GM12878 (cell line): ENCODE measurements around the gene SPATC1L. TPM values are rescaled to one million over a fixed set of nuclear protein-coding genes. Genes with fewer than 3 reads are reported as not detected.
A peak's percentile ranks its signal among the peaks of the same experiment; 100 is the strongest.

Source experiments
- CHD1 ChIP-seq: IDR thresholded peaks from 2 replicates; pipeline ENCODE4 v1.6.1; 2012; ENCODE audit warnings: low read depth, low read length, improper control_type of control experiment
- CREB1 ChIP-seq: IDR thresholded peaks from 2 replicates; pipeline ENCODE4 v1.6.1; 2012; ENCODE audit warnings: low read depth, mild to moderate bottlenecking, inconsistent platforms
- DPF2 ChIP-seq: fragments of 450-650 bp; IDR thresholded peaks from 2 replicates; pipeline ENCODE4 v1.6.1; 2017; ENCODE audit warnings: mild to moderate bottlenecking
- EGR1 ChIP-seq, 2 experiments: IDR thresholded peaks; 1 replicate in 1 of 2; 2 replicates in 1 of 2; pipeline ENCODE4 v1.6.1; 2011 to 2012; ENCODE audit warnings: low read depth in 2 of 2, low read length in 2 of 2, borderline replicate concordance in 1 of 2, mild to moderate bottlenecking in 1 of 2, moderate library complexity in 1 of 2
- ESRRA ChIP-seq: IDR thresholded peaks from 2 replicates; pipeline ENCODE4 v1.6.1; 2012; ENCODE audit warnings: mild to moderate bottlenecking, low read length, improper control_type of control experiment
- ETV6 ChIP-seq, 2 experiments: fragments of 450-650 bp in 1 of 2; IDR thresholded peaks in 1 of 2; conservative IDR thresholded peaks in 1 of 2; 2 replicates each; pipeline ENCODE4 v1.6.1; 2014; ENCODE audit warnings: antibody characterized with exemption in 1 of 2, borderline replicate concordance in 1 of 2, low read depth in 1 of 2, mild to moderate bottlenecking in 1 of 2, moderate library complexity in 1 of 2
- FOS ChIP-seq: IDR thresholded peaks from 3 replicates; pipeline ENCODE4 v1.6.1; 2011; ENCODE audit warnings: borderline replicate concordance; ENCODE audit not compliant: insufficient read length; ENCODE audit errors: extremely low read depth
- GATAD2B ChIP-seq: fragments of 450-650 bp; conservative IDR thresholded peaks from 2 replicates; pipeline ENCODE4 v1.6.1; 2017; ENCODE audit warnings: low read depth, mild to moderate bottlenecking, moderate library complexity
- LARP7 ChIP-seq: fragments of 450-650 bp; IDR thresholded peaks from 2 replicates; pipeline ENCODE4 v1.6.1; 2017; ENCODE audit warnings: mild to moderate bottlenecking
- MYC ChIP-seq: IDR thresholded peaks from 2 replicates; pipeline ENCODE4 v1.6.1; 2011; ENCODE audit warnings: mild to moderate bottlenecking, low read length, moderate library complexity, inconsistent platforms; ENCODE audit not compliant: insufficient read depth, insufficient replicate concordance, insufficient read length, severe bottlenecking
- NFXL1 ChIP-seq: fragments of 450-650 bp; IDR thresholded peaks from 2 replicates; pipeline ENCODE4 v1.6.1; 2017; ENCODE audit warnings: antibody characterized with exemption, mild to moderate bottlenecking, borderline replicate concordance
- NFYB ChIP-seq: IDR thresholded peaks from 2 replicates; pipeline ENCODE4 v1.6.1; 2011; ENCODE audit warnings: low read depth, mild to moderate bottlenecking, low read length, improper control_type of control experiment, moderate library complexity; ENCODE audit not compliant: insufficient read depth
- NR2F1 ChIP-seq: fragments of 450-650 bp; conservative IDR thresholded peaks from 2 replicates; pipeline ENCODE4 v1.6.1; 2017; ENCODE audit warnings: mild to moderate bottlenecking
- NRF1 ChIP-seq: conservative IDR thresholded peaks from 2 replicates; pipeline ENCODE4 v1.6.1; 2011; ENCODE audit warnings: mild to moderate bottlenecking, low read depth, low read length, improper control_type of control experiment
- PAX5 ChIP-seq: IDR thresholded peaks from 2 replicates; pipeline ENCODE4 v1.6.1; 2011; ENCODE audit warnings: low read depth, low read length, borderline replicate concordance
- POLR2A ChIP-seq: IDR thresholded peaks from 2 replicates; pipeline ENCODE4 v1.6.1; 2011; ENCODE audit warnings: low read depth, mild to moderate bottlenecking, low read length
- POLR2AphosphoS2 ChIP-seq: IDR thresholded peaks from 2 replicates; pipeline ENCODE4 v1.6.1; 2011; ENCODE audit warnings: low read depth, mild to moderate bottlenecking, low read length, improper control_type of control experiment, moderate library complexity
- RB1 ChIP-seq: fragments of 450-650 bp; formaldehyde crosslinking; IDR thresholded peaks from 2 replicates; pipeline ENCODE4 v1.6.1; 2017; ENCODE audit warnings: mild to moderate bottlenecking, borderline replicate concordance
- SPI1 ChIP-seq: IDR thresholded peaks from 2 replicates; pipeline ENCODE4 v1.6.1; 2011; ENCODE audit warnings: low read depth, mild to moderate bottlenecking, low read length, moderate library complexity, borderline replicate concordance; ENCODE audit not compliant: insufficient read depth
- SUZ12 ChIP-seq: fragments of 200-600 bp; sonication (generic); IDR thresholded peaks from one replicate; pipeline ENCODE4 v1.6.1; 2018; ENCODE audit warnings: antibody characterized with exemption, mild to moderate bottlenecking; ENCODE audit not compliant: unreplicated experiment
- TCF3 ChIP-seq: IDR thresholded peaks from 2 replicates; pipeline ENCODE4 v1.6.1; 2012; ENCODE audit warnings: low read depth, mild to moderate bottlenecking, low read length, borderline replicate concordance; ENCODE audit not compliant: insufficient read depth
- YBX1 ChIP-seq: fragments of 450-650 bp; IDR thresholded peaks from 2 replicates; pipeline ENCODE4 v1.6.1; 2016; ENCODE audit warnings: antibody characterized with exemption
- ZSCAN29 ChIP-seq: fragments of 450-650 bp; IDR thresholded peaks from 2 replicates; pipeline ENCODE4 v1.6.1; 2017; ENCODE audit warnings: mild to moderate bottlenecking, moderate library complexity
- polyA plus RNA-seq, 11 experiments: library from polyadenylated mRNA; depleted of rRNA in 4 of 11; unstranded in 6 of 11; stranded (reverse) in 5 of 11; fragments of >200 nt; fragmentation: Nextera tagmentation in 4 of 11; fragmentation: Illumina TruSeq in 1 of 11; extraction: Ambion mirVana in 4 of 11; extraction: Trizol in 1 of 11; gene quantifications; 1 replicate in 1 of 11; 2 replicates in 10 of 11; pipeline versions ENCODE4 v1.2.1 to v1.2.3, GENCODE V29; 2011 to 2016; ENCODE audit warnings: inconsistent platforms in 2 of 11, missing spikeins in 2 of 11, low read depth in 1 of 11
- total RNA-seq, 4 experiments: library from RNA; depleted of rRNA in 3 of 4; stranded (reverse); fragments of >200 nt in 3 of 4; fragmentation: Illumina TruSeq in 1 of 4; extraction: Trizol in 1 of 4; gene quantifications; 2 replicates each; pipeline versions ENCODE4 v1.2.1 to v1.2.3, GENCODE V29; 2013 to 2021
- TF ChIP-seq, protein P1 (sequence below): fragments of 450-650 bp; IDR thresholded peaks from 2 replicates; pipeline ENCODE4 v1.6.1; 2016; ENCODE audit warnings: mild to moderate bottlenecking
- TF ChIP-seq, protein P2 (sequence below): fragments of 450-650 bp; formaldehyde crosslinking; IDR thresholded peaks from 2 replicates; pipeline ENCODE4 v1.5.0; 2022; ENCODE audit warnings: mild to moderate bottlenecking, missing genetic modification characterization
- TF ChIP-seq, protein P3 (sequence below): IDR thresholded peaks from 2 replicates; pipeline ENCODE4 v1.6.1; 2011; ENCODE audit warnings: borderline replicate concordance, low read depth, mild to moderate bottlenecking, moderate library complexity, mixed read lengths, low read length; ENCODE audit not compliant: insufficient read depth; ENCODE audit errors: extremely low read length

The SPATC1L gene
- total and polyA plus RNA-seq, 10 of the 15 experiments (the other 5 are each of a cell fraction or from before 2014, with no cell fraction given): 1.4 to 16.0 (median 7.0) TPM; not detected in 2

DNA sequence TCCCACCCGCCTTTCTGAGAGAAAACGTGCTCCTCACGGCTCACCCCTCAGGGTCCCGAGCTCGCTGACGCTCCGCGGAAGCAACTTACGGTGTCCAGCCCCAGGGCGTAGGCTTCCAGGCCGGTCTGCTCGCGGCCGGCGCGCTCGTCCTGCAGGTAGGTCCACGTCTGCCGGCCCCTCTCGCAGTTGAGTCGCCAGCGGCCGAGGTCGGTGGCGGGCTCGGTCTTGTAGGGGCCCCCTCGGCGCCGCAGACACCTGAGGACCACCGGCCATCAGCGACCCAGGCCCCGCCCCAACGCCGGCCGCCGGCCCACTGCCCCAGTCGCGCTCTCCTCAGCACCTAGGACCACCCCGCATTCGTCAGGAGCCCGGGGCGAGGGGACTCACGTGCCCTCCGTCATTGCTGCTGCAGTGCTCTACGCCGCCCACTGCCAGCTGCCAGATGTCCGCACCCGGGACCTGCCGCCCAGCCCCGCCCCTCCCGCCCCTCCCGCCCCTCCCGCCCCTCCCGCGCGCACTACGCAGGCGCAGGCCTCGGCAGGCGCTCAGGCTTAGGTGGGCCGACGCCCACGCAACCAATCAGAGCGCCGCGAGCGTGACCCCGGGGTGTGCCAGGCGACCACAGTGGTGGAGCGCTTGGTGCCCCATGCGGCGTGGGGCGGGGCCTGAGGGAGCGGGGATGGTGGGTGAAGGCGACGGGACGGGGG, 44.2 kb upstream of the SPATC1L start, which contains the start of gene LSS (continued):
- TF ChIP-seq CHD1 (no peak), MYC (peak; percentile 42), FOS (no peak), NR2F1 (peak; percentile 92), NFXL1 (no peak), EGR1 (IDR thresholded peaks at IDR 0.05; ENCODE audit: borderline replicate concordance in 1 of 2, low read depth in 2 of 2, low read length in 2 of 2) (peak in 1 of 2 experiments; percentile 97; a peak in 2 of 3 replicates), GATAD2B (peak; percentile 92), DPF2 (peak; percentile 77), SPI1 (no peak), PAX5 (peak; percentile 86), POLR2AphosphoS2 (peak; percentile 14; the same call in 1 of the 2 replicates), SUZ12 (no peak), LARP7 (peak; percentile 65; the same call in 1 of the 2 replicates), ESRRA (no peak), NRF1 (peak; percentile 67), ZSCAN29 (no peak), ETV6 (conservative IDR thresholded peaks at IDR 0.05 in 1 of 2, IDR thresholded peaks at IDR 0.05 in 1 of 2; ENCODE audit: borderline replicate concordance in 1 of 2, low read depth in 1 of 2) (no peak), CREB1 (peak; percentile 15; the same call in 1 of the 2 replicates), TCF3 (peak; percentile 81), POLR2A (peak; percentile 80), YBX1 (no peak), RB1 (peak; percentile 19; the same call in 1 of the 2 replicates), NFYB (peak; percentile 52; the same call in 1 of the 2 replicates)
- TF ChIP-seq, protein P1, sequence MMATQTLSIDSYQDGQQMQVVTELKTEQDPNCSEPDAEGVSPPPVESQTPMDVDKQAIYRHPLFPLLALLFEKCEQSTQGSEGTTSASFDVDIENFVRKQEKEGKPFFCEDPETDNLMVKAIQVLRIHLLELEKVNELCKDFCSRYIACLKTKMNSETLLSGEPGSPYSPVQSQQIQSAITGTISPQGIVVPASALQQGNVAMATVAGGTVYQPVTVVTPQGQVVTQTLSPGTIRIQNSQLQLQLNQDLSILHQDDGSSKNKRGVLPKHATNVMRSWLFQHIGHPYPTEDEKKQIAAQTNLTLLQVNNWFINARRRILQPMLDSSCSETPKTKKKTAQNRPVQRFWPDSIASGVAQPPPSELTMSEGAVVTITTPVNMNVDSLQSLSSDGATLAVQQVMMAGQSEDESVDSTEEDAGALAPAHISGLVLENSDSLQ: no peak
- TF ChIP-seq, protein P2, sequence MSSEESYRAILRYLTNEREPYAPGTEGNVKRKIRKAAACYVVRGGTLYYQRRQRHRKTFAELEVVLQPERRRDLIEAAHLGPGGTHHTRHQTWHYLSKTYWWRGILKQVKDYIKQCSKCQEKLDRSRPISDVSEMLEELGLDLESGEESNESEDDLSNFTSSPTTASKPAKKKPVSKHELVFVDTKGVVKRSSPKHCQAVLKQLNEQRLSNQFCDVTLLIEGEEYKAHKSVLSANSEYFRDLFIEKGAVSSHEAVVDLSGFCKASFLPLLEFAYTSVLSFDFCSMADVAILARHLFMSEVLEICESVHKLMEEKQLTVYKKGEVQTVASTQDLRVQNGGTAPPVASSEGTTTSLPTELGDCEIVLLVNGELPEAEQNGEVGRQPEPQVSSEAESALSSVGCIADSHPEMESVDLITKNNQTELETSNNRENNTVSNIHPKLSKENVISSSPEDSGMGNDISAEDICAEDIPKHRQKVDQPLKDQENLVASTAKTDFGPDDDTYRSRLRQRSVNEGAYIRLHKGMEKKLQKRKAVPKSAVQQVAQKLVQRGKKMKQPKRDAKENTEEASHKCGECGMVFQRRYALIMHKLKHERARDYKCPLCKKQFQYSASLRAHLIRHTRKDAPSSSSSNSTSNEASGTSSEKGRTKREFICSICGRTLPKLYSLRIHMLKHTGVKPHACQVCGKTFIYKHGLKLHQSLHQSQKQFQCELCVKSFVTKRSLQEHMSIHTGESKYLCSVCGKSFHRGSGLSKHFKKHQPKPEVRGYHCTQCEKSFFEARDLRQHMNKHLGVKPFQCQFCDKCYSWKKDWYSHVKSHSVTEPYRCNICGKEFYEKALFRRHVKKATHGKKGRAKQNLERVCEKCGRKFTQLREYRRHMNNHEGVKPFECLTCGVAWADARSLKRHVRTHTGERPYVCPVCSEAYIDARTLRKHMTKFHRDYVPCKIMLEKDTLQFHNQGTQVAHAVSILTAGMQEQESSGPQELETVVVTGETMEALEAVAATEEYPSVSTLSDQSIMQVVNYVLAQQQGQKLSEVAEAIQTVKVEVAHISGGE (CRISPR knock-in tag): peak; percentile 13; the same call in 1 of the 2 replicates
- TF ChIP-seq, protein P3, sequence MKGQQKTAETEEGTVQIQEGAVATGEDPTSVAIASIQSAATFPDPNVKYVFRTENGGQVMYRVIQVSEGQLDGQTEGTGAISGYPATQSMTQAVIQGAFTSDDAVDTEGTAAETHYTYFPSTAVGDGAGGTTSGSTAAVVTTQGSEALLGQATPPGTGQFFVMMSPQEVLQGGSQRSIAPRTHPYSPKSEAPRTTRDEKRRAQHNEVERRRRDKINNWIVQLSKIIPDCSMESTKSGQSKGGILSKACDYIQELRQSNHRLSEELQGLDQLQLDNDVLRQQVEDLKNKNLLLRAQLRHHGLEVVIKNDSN: peak; percentile 62
